OCI-LY1 (cell line): Measurements from ENCODE around the gene UBAP2L.

Experiments used
- H2AFZ ChIP-seq: fragments of 200-600 bp; sonication (generic), shearing (Covaris generic); 2 replicates; pipeline ENCODE4 v1.6.0; 2014; ENCODE audit warnings: antibody characterized with exemption, mild to moderate bottlenecking, low read length
- H3F3A ChIP-seq: fragments of 200-600 bp; sonication (generic), shearing (Covaris generic); 2 replicates; pipeline ENCODE4 v1.6.0; 2014; ENCODE audit warnings: mild to moderate bottlenecking, antibody characterized with exemption, low read length, moderate library complexity; ENCODE audit not compliant: insufficient read depth
- H3K27ac ChIP-seq: fragments of 200-600 bp; sonication (generic); 2 replicates; pipeline ENCODE4 v1.5.1; 2014; ENCODE audit warnings: low read length, mixed run types, mild to moderate bottlenecking, low read depth; ENCODE audit not compliant: poor library complexity, severe bottlenecking
- H3K27me3 ChIP-seq: fragments of 200-600 bp; sonication (generic); 2 replicates; pipeline ENCODE4 v1.6.0; 2014; ENCODE audit warnings: antibody characterized with exemption, mild to moderate bottlenecking, low read length, moderate library complexity; ENCODE audit not compliant: insufficient read depth
- H3K36me3 ChIP-seq: fragments of 200-600 bp; sonication (generic); 2 replicates; pipeline ENCODE4 v1.6.1; 2014; ENCODE audit warnings: mild to moderate bottlenecking, antibody characterized with exemption, low read length, moderate library complexity, mixed read lengths; ENCODE audit not compliant: insufficient read depth
- H3K4me1 ChIP-seq: fragments of 200-600 bp; sonication (generic); 2 replicates; pipeline ENCODE4 v1.5.1; 2014; ENCODE audit warnings: mild to moderate bottlenecking, low read length, moderate library complexity; ENCODE audit not compliant: insufficient read depth, severe bottlenecking
- H3K4me2 ChIP-seq: fragments of 200-600 bp; sonication (generic), shearing (Covaris generic); 2 replicates; pipeline ENCODE4 v1.6.1; 2014; ENCODE audit warnings: low read length
- H3K4me3 ChIP-seq: fragments of 200-600 bp; sonication (generic); 2 replicates; pipeline ENCODE4 v1.5.1; 2014; ENCODE audit warnings: low read length, low read depth, mild to moderate bottlenecking, mixed read lengths; ENCODE audit not compliant: poor library complexity, severe bottlenecking
- H3K79me2 ChIP-seq: fragments of 200-600 bp; shearing (Covaris generic); 2 replicates; pipeline ENCODE4 v1.6.1; 2016; ENCODE audit warnings: mixed run types, low read length, mixed read lengths; ENCODE audit not compliant: insufficient read depth
- H3K9ac ChIP-seq: fragments of 200-600 bp; sonication (generic), shearing (Covaris generic); 2 replicates; pipeline ENCODE4 v1.6.1; 2014; ENCODE audit warnings: mild to moderate bottlenecking, low read length, mixed read lengths
- H3K9me2 ChIP-seq: fragments of 200-600 bp; sonication (generic), shearing (Covaris generic); 2 replicates; pipeline ENCODE4 v1.6.1; 2014; ENCODE audit warnings: low read depth, mild to moderate bottlenecking, low read length, mixed read lengths
- H3K9me3 ChIP-seq: fragments of 200-600 bp; shearing (Covaris generic); 2 replicates; pipeline ENCODE4 v1.6.1; 2014; ENCODE audit warnings: low read length, mixed read lengths
- H4K20me1 ChIP-seq: fragments of 200-600 bp; sonication (generic), shearing (Covaris generic); 2 replicates; pipeline ENCODE4 v1.6.0; 2016; ENCODE audit warnings: mild to moderate bottlenecking, low read length; ENCODE audit not compliant: insufficient read depth
- CTCF ChIP-seq: fragments of 200-600 bp; sonication (generic), shearing (Covaris generic); IDR thresholded peaks from 2 replicates; pipeline ENCODE4 v1.5.1; 2017; ENCODE audit warnings: mild to moderate bottlenecking, antibody characterized with exemption, low read length, moderate library complexity, mixed read lengths
- EZH2 ChIP-seq: fragments of 200-600 bp; sonication (generic), shearing (Covaris generic); IDR thresholded peaks from 2 replicates; pipeline ENCODE4 v1.8.0; 2017; ENCODE audit warnings: borderline replicate concordance, mixed run types, mild to moderate bottlenecking, antibody characterized with exemption, low read length, moderate library complexity, mixed read lengths

UBAP2L gene

GRCh38 chr1:154290921-154291320 is 70.2 kb downstream of the UBAP2L start:
- Histone ChIP-seq H3K79me2 (no peaks in the 10 kb centered on the region), H3F3A (no peaks in the 10 kb centered on the region), H3K27me3 (no peaks in the 10 kb centered on the region; the same call in 1 of the 2 replicates), H3K9ac (no peak overlapping the region), H3K4me1 (no peaks in the 10 kb centered on the region), H2AFZ (no peak overlapping the region), H3K9me3 (peaks cover 5% of the 10 kb centered on the region; the same call in 1 of the 2 replicates), H3K4me3 (no peak overlapping the region), H3K27ac (no peak overlapping the region), H3K9me2 (no peaks in the 10 kb centered on the region), H3K4me2 (no peak overlapping the region), H4K20me1 (no peaks in the 10 kb centered on the region), H3K36me3 (no peaks in the 10 kb centered on the region; the same call in 1 of the 2 replicates)
- TF ChIP-seq CTCF (no peak), EZH2 (no peak)

- H3K79me2 ChIP-seq, result no peaks in the 10 kb centered on the region
- H3K4me2 ChIP-seq, result no peak overlapping the region
- no peak overlapping the region for H2AFZ ChIP-seq
- H3F3A ChIP-seq, result no peaks in the 10 kb centered on the region
- H3K4me3 ChIP-seq, result no peak overlapping the region
- no peaks in the 10 kb centered on the region; the same call in 1 of the 2 replicates for H3K36me3 ChIP-seq
- no peak overlapping the region for H3K9ac ChIP-seq
- no peaks in the 10 kb centered on the region for H4K20me1 ChIP-seq
- TF ChIP-seq CTCF (no peak), EZH2 (no peak)
- H3K9me3 ChIP-seq, result peaks cover 5% of the 10 kb centered on the region; the same call in 1 of the 2 replicates
- H3K27ac ChIP-seq, result no peak overlapping the region
- H3K4me1 ChIP-seq, result no peaks in the 10 kb centered on the region
- no peaks in the 10 kb centered on the region for H3K27me3 ChIP-seq
- no peaks in the 10 kb centered on the region for H3K9me2 ChIP-seq
Observed at GRCh38 chr1:154295408-154296235, 74.9 kb downstream of the UBAP2L start.

- no peak for TF ChIP-seq CTCF
- no peak for TF ChIP-seq EZH2
- H4K20me1 ChIP-seq, result no peaks in the 10 kb centered on the region
- no peak overlapping the region for H3K4me3 ChIP-seq
- no peaks in the 10 kb centered on the region for H3K27me3 ChIP-seq
- H3K4me1 ChIP-seq, result no peaks in the 10 kb centered on the region
- no peaks in the 10 kb centered on the region for H3K9me3 ChIP-seq
- no peak overlapping the region for H2AFZ ChIP-seq
- H3K9ac ChIP-seq, result no peak overlapping the region
- no peaks in the 10 kb centered on the region for H3K36me3 ChIP-seq
- H3K27ac ChIP-seq, result no peak overlapping the region
- no peaks in the 10 kb centered on the region for H3F3A ChIP-seq
- no peak overlapping the region for H3K4me2 ChIP-seq
- H3K9me2 ChIP-seq, result no peaks in the 10 kb centered on the region
- no peaks in the 10 kb centered on the region for H3K79me2 ChIP-seq
Observed at GRCh38 chr1:154301582-154301981, 80.8 kb downstream of the UBAP2L start.
